OCI-LY1 (cell line): ENCODE measurements around the gene COL15A1.

ENCODE experiments used
- CTCF ChIP-seq: fragments of 200-600 bp; sonication (generic), shearing (Covaris generic); IDR thresholded peaks from 2 replicates; pipeline ENCODE4 v1.5.1; 2017; ENCODE audit warnings: mild to moderate bottlenecking, antibody characterized with exemption, low read length, moderate library complexity, mixed read lengths
- EZH2 ChIP-seq: fragments of 200-600 bp; sonication (generic), shearing (Covaris generic); IDR thresholded peaks from 2 replicates; pipeline ENCODE4 v1.8.0; 2017; ENCODE audit warnings: borderline replicate concordance, mixed run types, mild to moderate bottlenecking, antibody characterized with exemption, low read length, moderate library complexity, mixed read lengths

- no peak for TF ChIP-seq CTCF
- no peak for TF ChIP-seq EZH2
These were observed 11.9 kb upstream of the COL15A1 start for GRCh38 chr9:98931600-98932389.
